Stimulated activated CD8-positive, alpha-beta memory T cell treated with anti-CD3 and anti-CD28 coated beads, Interleukin-12 subunit alpha, Interleukin-12 subunit beta, amount 100 ng/mL, for 24 hours (primary cell): ENCODE data around the gene UST.
"Not testable (repeated sequence)": the region's sequence is repeated elsewhere in the genome, so short reads cannot be mapped to it uniquely, and the experiment has no call there.

Experiments used
- DNase-seq: peaks from one replicate; pipeline ENCODE4 v3.0.0-alpha.2; 2020; ENCODE audit errors: extremely low read depth

UST gene

GRCh38 chr6:148973538-148974208, 226.8 kb downstream of the UST start:
- DNase-seq, result no peak

GRCh38 chr6:148974351-148974750, 227.5 kb downstream of the UST start:
- no peak for DNase-seq

GRCh38 chr6:148978298-148978697, 231.5 kb downstream of the UST start:
- DNase-seq, result not testable (repeated sequence)

GRCh38 chr6:148979014-148979901, 232.4 kb downstream of the UST start:
- DNase-seq, result no peak

- no peak for DNase-seq
Measured at GRCh38 chr6:148980234-148980633, 233.4 kb downstream of the UST start.

GRCh38 chr6:148981515-148981914, 234.7 kb downstream of the UST start:
- DNase-seq, result no peak

- DNase-seq, result no peak
Measured at GRCh38 chr6:148983101-148983761, 236.4 kb downstream of the UST start.

- DNase-seq, result no peak
Measured at GRCh38 chr6:148983966-148984365, 237.1 kb downstream of the UST start.

GRCh38 chr6:148984531-148985056, 237.8 kb downstream of the UST start:
- no peak for DNase-seq

- DNase-seq, result no peak
Measured at GRCh38 chr6:148985499-148985898, 238.7 kb downstream of the UST start.

GRCh38 chr6:148986608-148987007, 239.8 kb downstream of the UST start:
- no peak for DNase-seq

- no peak for DNase-seq
Measured at GRCh38 chr6:148987982-148988381, 241.2 kb downstream of the UST start.

- no peak for DNase-seq
Measured at GRCh38 chr6:148989585-148989984, 242.8 kb downstream of the UST start.

- no peak for DNase-seq
Measured at GRCh38 chr6:148990403-148990802, 243.6 kb downstream of the UST start.

GRCh38 chr6:148996815-148997214, 250.0 kb downstream of the UST start:
- no peak for DNase-seq

- no peak for DNase-seq
Measured at GRCh38 chr6:148997865-148998264, 251.0 kb downstream of the UST start.

GRCh38 chr6:148998704-148999103, 251.9 kb downstream of the UST start:
- no peak for DNase-seq

GRCh38 chr6:148999501-148999900, 252.7 kb downstream of the UST start:
- DNase-seq, result no peak

GRCh38 chr6:148999929-149000468, 253.2 kb downstream of the UST start:
- no peak for DNase-seq

GRCh38 chr6:149001422-149001821, 254.6 kb downstream of the UST start:
- DNase-seq, result no peak

- no peak for DNase-seq
Measured at GRCh38 chr6:149003560-149003959, 256.7 kb downstream of the UST start.

- no peak for DNase-seq
Measured at GRCh38 chr6:149004664-149005063, 257.8 kb downstream of the UST start.
